Measurements from ENCODE around the gene HTR2C. TPM values are rescaled to one million over a fixed set of nuclear protein-coding genes. Genes with fewer than 3 reads are reported as not detected.
"Not testable (repeated sequence)": the region's sequence is repeated elsewhere in the genome, so short reads cannot be mapped to it uniquely, and the experiment has no call there.

Gene HTR2C
- total and polyA plus RNA-seq, 4 donors: not detected

- DNase-seq: no peak
- intact Hi-C loops (cut with DNase I): no loop called here
- WGBS, 2 donors: 50 to 70% methylated on average over 3 of the region's 3 CpGs
These were observed 319.7 kb downstream of the HTR2C start for GRCh38 chrX:114903618-114904017.

GRCh38 chrX:114905251-114905650, 321.4 kb downstream of the HTR2C start:
- H3K27me3 ChIP-seq (ENCODE audit: control insufficient read depth in 1 of 2, insufficient read depth in 2 of 2, low read length in 1 of 2): no peaks in the 10 kb centered on the region
- DNase-seq: no peak
- H3K9me3 ChIP-seq (ENCODE audit: control insufficient read depth, low read length): no peaks in the 10 kb centered on the region
- no peaks in the 10 kb centered on the region for H3K36me3 ChIP-seq (ENCODE audit: control insufficient read depth in 1 of 2, insufficient read depth in 2 of 2, low read length in 1 of 2)
- WGBS, 2 donors: 62 to 87% methylated on average over 2 of the region's 2 CpGs
- H3K4me1 ChIP-seq (ENCODE audit: control insufficient read depth in 1 of 2, insufficient read depth in 2 of 2, low read length in 2 of 2): no peaks in the 10 kb centered on the region
- H3K4me3 ChIP-seq (ENCODE audit: low read length in 2 of 2): no peak overlapping the region
- intact Hi-C loops (cut with DNase I): no loop called here
- no peak overlapping the region for H3K27ac ChIP-seq (ENCODE audit: low read depth in 1 of 2, low read length in 2 of 2)
- no peak for ATAC-seq (ENCODE audit: low FRiP score)

More at GRCh38 chrX:114903618-114904017, 319.7 kb downstream of the HTR2C start:
- Histone ChIP-seq H3K9me3 (ENCODE audit: control insufficient read depth, low read length) (no peaks in the 10 kb centered on the region), H3K4me1 (ENCODE audit: control insufficient read depth in 1 of 2, insufficient read depth in 2 of 2, low read length in 2 of 2) (no peaks in the 10 kb centered on the region), H3K4me3 (ENCODE audit: low read length in 2 of 2) (no peak overlapping the region), H3K27ac (ENCODE audit: low read depth in 1 of 2, low read length in 2 of 2) (no peak overlapping the region), H3K36me3 (ENCODE audit: control insufficient read depth in 1 of 2, insufficient read depth in 2 of 2, low read length in 1 of 2) (no peaks in the 10 kb centered on the region), H3K27me3 (ENCODE audit: control insufficient read depth in 1 of 2, insufficient read depth in 2 of 2, low read length in 1 of 2) (no peaks in the 10 kb centered on the region)
- ATAC-seq (ENCODE audit: low FRiP score): no peak

- ATAC-seq (ENCODE audit: low FRiP score): no peak
- H3K4me3 ChIP-seq (ENCODE audit: low read length in 2 of 2): no peak overlapping the region
- H3K27me3 ChIP-seq (ENCODE audit: control insufficient read depth in 1 of 2, insufficient read depth in 2 of 2, low read length in 1 of 2): no peaks in the 10 kb centered on the region
- no peaks in the 10 kb centered on the region for H3K36me3 ChIP-seq (ENCODE audit: control insufficient read depth in 1 of 2, insufficient read depth in 2 of 2, low read length in 1 of 2)
- WGBS, 2 donors: 36 to 45% methylated on average over 9 of the region's 9 CpGs
- no peak overlapping the region for H3K27ac ChIP-seq (ENCODE audit: low read depth in 1 of 2, low read length in 2 of 2)
- no peak for DNase-seq
- H3K9me3 ChIP-seq (ENCODE audit: control insufficient read depth, low read length): no peaks in the 10 kb centered on the region
- intact Hi-C loops (cut with DNase I): no loop called here
- H3K4me1 ChIP-seq (ENCODE audit: control insufficient read depth in 1 of 2, insufficient read depth in 2 of 2, low read length in 2 of 2): no peaks in the 10 kb centered on the region
These were observed 323.2 kb downstream of the HTR2C start for GRCh38 chrX:114906984-114907510.

DNA sequence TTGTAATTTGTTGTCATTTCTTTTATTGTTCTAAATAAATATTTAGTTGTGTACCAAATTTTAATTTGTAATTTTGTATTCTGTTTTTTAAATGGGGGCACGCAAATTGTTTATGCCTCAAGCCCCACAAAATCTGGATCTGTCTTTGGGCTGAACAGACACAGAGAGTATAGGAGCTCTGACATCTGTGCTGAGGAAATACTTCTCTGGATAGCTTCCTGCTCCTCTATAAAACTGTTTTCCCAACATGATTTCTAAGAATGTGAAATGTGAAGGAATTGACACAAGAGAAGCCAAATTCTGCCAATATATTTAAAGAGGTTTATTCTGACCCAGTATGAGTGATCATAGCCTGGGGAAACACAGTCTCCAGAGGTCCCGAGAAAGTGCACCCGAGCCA, 340.5 kb downstream of the HTR2C start:
- H3K4me1 ChIP-seq (ENCODE audit: control insufficient read depth in 1 of 2, insufficient read depth in 2 of 2, low read length in 2 of 2): no peaks in the 10 kb centered on the region
- intact Hi-C loops (cut with DNase I): no loop called here
- no peak overlapping the region for H3K4me3 ChIP-seq (ENCODE audit: low read length in 2 of 2)
- no peaks in the 10 kb centered on the region for H3K36me3 ChIP-seq (ENCODE audit: control insufficient read depth in 1 of 2, insufficient read depth in 2 of 2, low read length in 1 of 2)
- no peaks in the 10 kb centered on the region for H3K9me3 ChIP-seq (ENCODE audit: control insufficient read depth, low read length)
- DNase-seq (no peak), ATAC-seq (ENCODE audit: low FRiP score) (no peak)
- WGBS, 2 donors: 17 to 42% methylated on average over 3 of the region's 3 CpGs
- H3K27ac ChIP-seq (ENCODE audit: low read depth in 1 of 2, low read length in 2 of 2): no peak overlapping the region
- no peaks in the 10 kb centered on the region for H3K27me3 ChIP-seq (ENCODE audit: control insufficient read depth in 1 of 2, insufficient read depth in 2 of 2, low read length in 1 of 2)

- no peaks in the 10 kb centered on the region for H3K36me3 ChIP-seq (ENCODE audit: control insufficient read depth in 1 of 2, insufficient read depth in 2 of 2, low read length in 1 of 2)
- H3K9me3 ChIP-seq (ENCODE audit: control insufficient read depth, low read length): no peaks in the 10 kb centered on the region
- H3K27ac ChIP-seq (ENCODE audit: low read depth in 1 of 2, low read length in 2 of 2): no peak overlapping the region
- ATAC-seq (ENCODE audit: low FRiP score) (no peak), DNase-seq (no peak)
- no peaks in the 10 kb centered on the region for H3K4me1 ChIP-seq (ENCODE audit: control insufficient read depth in 1 of 2, insufficient read depth in 2 of 2, low read length in 2 of 2)
- H3K4me3 ChIP-seq (ENCODE audit: low read length in 2 of 2): no peak overlapping the region
- intact Hi-C loops (cut with DNase I): no loop called here
- no peaks in the 10 kb centered on the region for H3K27me3 ChIP-seq (ENCODE audit: control insufficient read depth in 1 of 2, insufficient read depth in 2 of 2, low read length in 1 of 2)
These were observed 341.0 kb downstream of the HTR2C start for GRCh38 chrX:114924856-114925255.

GRCh38 chrX:114930227-114930626, 346.3 kb downstream of the HTR2C start:
- H3K4me3 ChIP-seq (ENCODE audit: low read length in 2 of 2): no peak overlapping the region
- H3K27ac ChIP-seq (ENCODE audit: low read depth in 1 of 2, low read length in 2 of 2): no peak overlapping the region
- no peaks in the 10 kb centered on the region for H3K36me3 ChIP-seq (ENCODE audit: control insufficient read depth in 1 of 2, insufficient read depth in 2 of 2, low read length in 1 of 2)
- H3K4me1 ChIP-seq (ENCODE audit: control insufficient read depth in 1 of 2, insufficient read depth in 2 of 2, low read length in 2 of 2): no peaks in the 10 kb centered on the region
- ATAC-seq (ENCODE audit: low FRiP score) (no peak), DNase-seq (no peak)
- H3K27me3 ChIP-seq (ENCODE audit: control insufficient read depth in 1 of 2, insufficient read depth in 2 of 2, low read length in 1 of 2): no peaks in the 10 kb centered on the region
- intact Hi-C loops (cut with DNase I): no loop called here
- no peaks in the 10 kb centered on the region for H3K9me3 ChIP-seq (ENCODE audit: control insufficient read depth, low read length)

DNA sequence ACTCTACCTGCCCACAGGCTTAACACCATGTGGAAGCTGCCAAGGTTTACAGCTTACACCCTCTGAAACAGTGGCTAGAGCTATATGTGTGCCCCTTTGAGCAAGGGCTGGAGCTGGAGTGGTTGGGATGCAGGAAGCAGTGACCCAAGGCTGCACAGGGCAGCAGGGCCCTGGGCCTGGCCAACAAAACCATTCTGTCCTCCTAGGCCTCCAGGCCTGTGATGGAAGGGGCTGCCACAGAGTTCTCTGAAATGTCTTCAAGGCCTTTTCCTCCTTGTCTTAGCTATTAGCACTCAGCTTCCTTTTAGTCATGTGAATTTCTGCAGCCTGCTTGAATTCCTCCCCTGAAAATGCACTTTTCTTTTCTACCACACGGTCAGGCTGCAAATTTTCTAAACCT, 348.7 kb downstream of the HTR2C start:
- no peak for ATAC-seq (ENCODE audit: low FRiP score)
- 91 to 93% methylated on average over 1 of the region's 1 CpG for WGBS, 2 donors

GRCh38 chrX:114933291-114933690, 349.4 kb downstream of the HTR2C start:
- not testable (repeated sequence) for H3K4me1 ChIP-seq (ENCODE audit: control insufficient read depth in 1 of 2, insufficient read depth in 2 of 2, low read length in 2 of 2); ATAC-seq (ENCODE audit: low FRiP score)
- 5 to 26% methylated on average over 2 of the region's 2 CpGs for WGBS, 2 donors

More for the DNA sequence above, 348.7 kb downstream of the HTR2C start:
- Histone ChIP-seq H3K4me1 (ENCODE audit: control insufficient read depth in 1 of 2, insufficient read depth in 2 of 2, low read length in 2 of 2) (no peaks in the 10 kb centered on the region), H3K27me3 (ENCODE audit: control insufficient read depth in 1 of 2, insufficient read depth in 2 of 2, low read length in 1 of 2) (no peaks in the 10 kb centered on the region), H3K27ac (ENCODE audit: low read depth in 1 of 2, low read length in 2 of 2) (no peak overlapping the region), H3K9me3 (ENCODE audit: control insufficient read depth, low read length) (no peaks in the 10 kb centered on the region), H3K36me3 (ENCODE audit: control insufficient read depth in 1 of 2, insufficient read depth in 2 of 2, low read length in 1 of 2) (no peaks in the 10 kb centered on the region), H3K4me3 (ENCODE audit: low read length in 2 of 2) (no peak overlapping the region)
- intact Hi-C loops (cut with DNase I): no loop called here
- DNase-seq: no peak

DNA sequence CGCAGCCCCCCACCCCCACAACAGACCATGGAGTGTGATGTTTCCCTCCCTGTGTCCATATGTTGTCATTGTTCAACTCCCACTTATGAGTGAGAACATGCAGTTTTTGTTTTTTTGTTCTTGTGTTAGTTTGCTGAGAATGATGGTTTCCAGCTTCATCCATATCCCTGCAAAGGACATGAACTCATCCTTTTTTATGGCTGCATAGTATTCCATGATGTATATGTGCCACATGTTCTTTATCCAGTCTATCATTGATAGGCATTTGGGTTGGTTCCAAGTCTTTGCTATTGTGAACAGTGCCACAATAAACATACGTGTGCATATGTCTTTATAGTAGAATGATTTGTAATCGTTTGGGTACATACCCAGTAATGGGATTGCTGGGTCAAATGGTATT, 353.2 kb downstream of the HTR2C start:
- WGBS, 2 donors: 82 to 86% methylated on average over 3 of the region's 3 CpGs

More at GRCh38 chrX:114933291-114933690, 349.4 kb downstream of the HTR2C start:
- intact Hi-C loops (cut with DNase I); H3K4me3 ChIP-seq (ENCODE audit: low read length in 2 of 2); H3K27ac ChIP-seq (ENCODE audit: low read depth in 1 of 2, low read length in 2 of 2); H3K9me3 ChIP-seq (ENCODE audit: control insufficient read depth, low read length); H3K27me3 ChIP-seq (ENCODE audit: control insufficient read depth in 1 of 2, insufficient read depth in 2 of 2, low read length in 1 of 2); H3K36me3 ChIP-seq (ENCODE audit: control insufficient read depth in 1 of 2, insufficient read depth in 2 of 2, low read length in 1 of 2); DNase-seq: not testable (repeated sequence)

More for the DNA sequence above, 353.2 kb downstream of the HTR2C start:
- ATAC-seq (ENCODE audit: low FRiP score); H3K4me3 ChIP-seq (ENCODE audit: low read length in 2 of 2); H3K36me3 ChIP-seq (ENCODE audit: control insufficient read depth in 1 of 2, insufficient read depth in 2 of 2, low read length in 1 of 2); intact Hi-C loops (cut with DNase I); H3K4me1 ChIP-seq (ENCODE audit: control insufficient read depth in 1 of 2, insufficient read depth in 2 of 2, low read length in 2 of 2); H3K27me3 ChIP-seq (ENCODE audit: control insufficient read depth in 1 of 2, insufficient read depth in 2 of 2, low read length in 1 of 2); H3K9me3 ChIP-seq (ENCODE audit: control insufficient read depth, low read length); H3K27ac ChIP-seq (ENCODE audit: low read depth in 1 of 2, low read length in 2 of 2); DNase-seq: not testable (repeated sequence)
